Measurements from ENCODE around the gene RAB40AL. TPM values are rescaled to one million over a fixed set of nuclear protein-coding genes. Genes with fewer than 3 reads are reported as not detected.

Gene RAB40AL
- total RNA-seq, 1 experiment from 2014 or later = 0.39 TPM

GRCh38 chrX:102934624-102935023 lies 2.4 kb upstream of the RAB40AL start:
- no peaks in the 10 kb centered on the region for H3K36me3 ChIP-seq (ENCODE audit: control insufficient read depth, insufficient read depth, low read length)
- peak in 1 of 2 experiments; percentile 10 for DNase-seq
- peak; percentile 46 to 53 for TF ChIP-seq CTCF (IDR thresholded peaks at IDR 0.05; ENCODE audit: insufficient read depth in 1 of 2, low read depth in 1 of 2, low read length in 1 of 2, severe bottlenecking in 1 of 2, unreplicated experiment in 1 of 2)
- H3K4me1 ChIP-seq = no peaks in the 10 kb centered on the region
- no peaks in the 10 kb centered on the region for H3K9me3 ChIP-seq
- POLR2A ChIA-PET = no interaction called here
- H3K4me3 ChIP-seq (ENCODE audit: low read depth, low read length) = no peak overlapping the region
- H3K27me3 Mint-ChIP-seq (ENCODE audit: insufficient read depth, unreplicated experiment) = no peaks in the 10 kb centered on the region
- peaks cover 7% of the 10 kb centered on the region for H3K4me1 Mint-ChIP-seq (ENCODE audit: low read depth, unreplicated experiment)
- no peak overlapping the region for H3K4me3 Mint-ChIP-seq (ENCODE audit: unreplicated experiment)
- CTCF ChIA-PET = interaction anchor here (1.0 kb wide), 1 partner anchor 17 kb away, joined by 10 read pairs; no protein-coding TSS in a partner anchor
- BruUV-seq (replicated peaks) = no TSS peak
- H3K27ac Mint-ChIP-seq (ENCODE audit: unreplicated experiment) = peak overlapping the region; percentile 63
- H3K36me3 Mint-ChIP-seq (ENCODE audit: insufficient read depth, unreplicated experiment) = no peaks in the 10 kb centered on the region
- intact Hi-C loops (cut with micrococcal nuclease; ENCODE audit: unreplicated experiment) = no loop called here
- H3K27me3 ChIP-seq (replicated peaks; ENCODE audit: control insufficient read depth, insufficient read depth, low read length) = no peaks in the 10 kb centered on the region
- no peaks in the 10 kb centered on the region for H3K9me3 Mint-ChIP-seq (ENCODE audit: unreplicated experiment)

- peak overlapping the region; percentile 67 for H3K4me3 Mint-ChIP-seq (ENCODE audit: unreplicated experiment)
- intact Hi-C loops (cut with micrococcal nuclease; ENCODE audit: unreplicated experiment) = loop anchor here (1.0 to 5.0 kb wide), 3 partner anchors 49 to 225 kb away; no protein-coding TSS in a partner anchor
- TF ChIP-seq CTCF (IDR thresholded peaks at IDR 0.05; ENCODE audit: insufficient read depth in 1 of 2, low read depth in 1 of 2, low read length in 1 of 2, severe bottlenecking in 1 of 2, unreplicated experiment in 1 of 2) = peak; percentile 54 to 56
- H3K9me3 Mint-ChIP-seq (ENCODE audit: unreplicated experiment) = no peaks in the 10 kb centered on the region
- no peaks in the 10 kb centered on the region for H3K9me3 ChIP-seq
- no peaks in the 10 kb centered on the region for H3K4me1 ChIP-seq
- H3K27me3 ChIP-seq (replicated peaks; ENCODE audit: control insufficient read depth, insufficient read depth, low read length) = no peaks in the 10 kb centered on the region
- DNase-seq = peak; percentile 47 to 57
- BruUV-seq (replicated peaks) = no TSS peak
- peaks cover 5% of the 10 kb centered on the region for H3K4me1 Mint-ChIP-seq (ENCODE audit: low read depth, unreplicated experiment)
- CTCF ChIA-PET = interaction anchor here (0.6 to 2.0 kb wide), 12 partner anchors 9 to 422 kb away, joined by 3 to 19 read pairs (median 4); no protein-coding TSS in a partner anchor
- no peaks in the 10 kb centered on the region for H3K36me3 ChIP-seq (ENCODE audit: control insufficient read depth, insufficient read depth, low read length)
- no peak overlapping the region for H3K27ac Mint-ChIP-seq (ENCODE audit: unreplicated experiment)
- H3K27me3 Mint-ChIP-seq (ENCODE audit: insufficient read depth, unreplicated experiment) = no peaks in the 10 kb centered on the region
- H3K4me3 ChIP-seq (ENCODE audit: low read depth, low read length) = no peak overlapping the region
- H3K36me3 Mint-ChIP-seq (ENCODE audit: insufficient read depth, unreplicated experiment) = no peaks in the 10 kb centered on the region
- POLR2A ChIA-PET = no interaction called here
Measured at GRCh38 chrX:102950908-102951866, 14.1 kb downstream of the RAB40AL start.

- ChIA-PET POLR2A (no interaction called here), CTCF (no interaction called here)
- Histone ChIP-seq H3K4me3 (ENCODE audit: low read depth, low read length) (no peak overlapping the region), H3K4me1 (no peaks in the 10 kb centered on the region), H3K27me3 (replicated peaks; ENCODE audit: control insufficient read depth, insufficient read depth, low read length) (no peaks in the 10 kb centered on the region), H3K36me3 (ENCODE audit: control insufficient read depth, insufficient read depth, low read length) (no peaks in the 10 kb centered on the region), H3K9me3 (no peaks in the 10 kb centered on the region)
- intact Hi-C loops (cut with micrococcal nuclease; ENCODE audit: unreplicated experiment) = loop anchor here (1.0 to 2.0 kb wide), 2 partner anchors 201 to 219 kb away; no protein-coding TSS in a partner anchor
- no peaks in the 10 kb centered on the region for H3K4me1 Mint-ChIP-seq (ENCODE audit: low read depth, unreplicated experiment)
- no peak overlapping the region for H3K27ac Mint-ChIP-seq (ENCODE audit: unreplicated experiment)
- no peaks in the 10 kb centered on the region for H3K36me3 Mint-ChIP-seq (ENCODE audit: insufficient read depth, unreplicated experiment)
- no peak overlapping the region for H3K4me3 Mint-ChIP-seq (ENCODE audit: unreplicated experiment)
- BruUV-seq (replicated peaks) = no TSS peak
- TF ChIP-seq CTCF (IDR thresholded peaks at IDR 0.05; ENCODE audit: insufficient read depth in 1 of 2, low read depth in 1 of 2, low read length in 1 of 2, severe bottlenecking in 1 of 2, unreplicated experiment in 1 of 2) = no peak
- DNase-seq = no peak
- H3K27me3 Mint-ChIP-seq (ENCODE audit: insufficient read depth, unreplicated experiment) = no peaks in the 10 kb centered on the region
- no peaks in the 10 kb centered on the region for H3K9me3 Mint-ChIP-seq (ENCODE audit: unreplicated experiment)
Measured at GRCh38 chrX:102957751-102958150, 20.7 kb downstream of the RAB40AL start.

Measured in Caco-2 (cell line).